GM12875 (cell line): ENCODE measurements around the gene CRYBG2.

Experiments used
- H3K4me3 ChIP-seq: one replicate; pipeline ENCODE4 v1.5.1; 2011; ENCODE audit warnings: low read depth, low read length, control low read depth
- TF ChIP-seq, protein P1 (sequence below): IDR thresholded peaks from 2 replicates; pipeline ENCODE4 v1.5.1; 2011; ENCODE audit warnings: low read depth, mild to moderate bottlenecking, control low read depth, inconsistent platforms, low read length, moderate library complexity, borderline replicate concordance; ENCODE audit not compliant: insufficient read depth

CRYBG2 gene

DNA sequence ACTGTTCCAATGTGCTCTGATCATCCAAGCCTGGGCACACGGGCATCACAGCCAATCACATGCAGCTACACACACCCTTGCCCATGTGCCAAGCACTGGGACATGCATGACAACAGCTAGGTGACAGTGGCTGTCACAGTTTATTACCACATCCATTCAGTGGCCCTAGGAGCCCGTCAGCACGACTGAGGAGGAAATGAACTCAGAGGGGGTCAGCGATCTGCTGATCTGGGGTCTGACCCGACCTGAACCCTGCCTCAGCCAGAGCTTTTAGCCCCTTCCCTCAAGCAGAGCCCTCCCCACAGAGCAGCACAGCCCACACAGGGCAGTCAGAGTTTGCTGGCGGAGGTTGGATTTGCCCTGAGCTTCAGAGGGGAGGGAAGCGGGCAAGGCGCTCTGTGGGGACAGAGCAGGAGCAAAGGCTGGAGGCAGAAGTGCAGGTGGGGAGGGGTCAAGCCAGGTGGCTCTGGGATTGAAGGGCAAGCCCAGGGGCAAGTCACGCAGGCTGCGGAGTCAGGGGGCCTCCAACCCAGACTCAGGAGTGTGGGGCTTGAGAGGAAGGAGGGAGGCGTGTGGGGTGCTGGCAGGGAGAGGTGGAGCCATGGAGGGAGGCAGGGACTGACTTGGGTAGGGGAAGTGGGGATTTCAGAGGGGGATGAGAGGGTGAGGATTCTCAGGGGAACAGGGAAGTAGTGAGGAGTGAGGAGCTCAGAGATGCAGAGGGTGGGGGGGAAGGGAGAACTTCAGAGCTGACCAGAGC is 63.6 kb downstream of the CRYBG2 start:
- TF ChIP-seq, protein P1, sequence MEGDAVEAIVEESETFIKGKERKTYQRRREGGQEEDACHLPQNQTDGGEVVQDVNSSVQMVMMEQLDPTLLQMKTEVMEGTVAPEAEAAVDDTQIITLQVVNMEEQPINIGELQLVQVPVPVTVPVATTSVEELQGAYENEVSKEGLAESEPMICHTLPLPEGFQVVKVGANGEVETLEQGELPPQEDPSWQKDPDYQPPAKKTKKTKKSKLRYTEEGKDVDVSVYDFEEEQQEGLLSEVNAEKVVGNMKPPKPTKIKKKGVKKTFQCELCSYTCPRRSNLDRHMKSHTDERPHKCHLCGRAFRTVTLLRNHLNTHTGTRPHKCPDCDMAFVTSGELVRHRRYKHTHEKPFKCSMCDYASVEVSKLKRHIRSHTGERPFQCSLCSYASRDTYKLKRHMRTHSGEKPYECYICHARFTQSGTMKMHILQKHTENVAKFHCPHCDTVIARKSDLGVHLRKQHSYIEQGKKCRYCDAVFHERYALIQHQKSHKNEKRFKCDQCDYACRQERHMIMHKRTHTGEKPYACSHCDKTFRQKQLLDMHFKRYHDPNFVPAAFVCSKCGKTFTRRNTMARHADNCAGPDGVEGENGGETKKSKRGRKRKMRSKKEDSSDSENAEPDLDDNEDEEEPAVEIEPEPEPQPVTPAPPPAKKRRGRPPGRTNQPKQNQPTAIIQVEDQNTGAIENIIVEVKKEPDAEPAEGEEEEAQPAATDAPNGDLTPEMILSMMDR: no peak

DNA sequence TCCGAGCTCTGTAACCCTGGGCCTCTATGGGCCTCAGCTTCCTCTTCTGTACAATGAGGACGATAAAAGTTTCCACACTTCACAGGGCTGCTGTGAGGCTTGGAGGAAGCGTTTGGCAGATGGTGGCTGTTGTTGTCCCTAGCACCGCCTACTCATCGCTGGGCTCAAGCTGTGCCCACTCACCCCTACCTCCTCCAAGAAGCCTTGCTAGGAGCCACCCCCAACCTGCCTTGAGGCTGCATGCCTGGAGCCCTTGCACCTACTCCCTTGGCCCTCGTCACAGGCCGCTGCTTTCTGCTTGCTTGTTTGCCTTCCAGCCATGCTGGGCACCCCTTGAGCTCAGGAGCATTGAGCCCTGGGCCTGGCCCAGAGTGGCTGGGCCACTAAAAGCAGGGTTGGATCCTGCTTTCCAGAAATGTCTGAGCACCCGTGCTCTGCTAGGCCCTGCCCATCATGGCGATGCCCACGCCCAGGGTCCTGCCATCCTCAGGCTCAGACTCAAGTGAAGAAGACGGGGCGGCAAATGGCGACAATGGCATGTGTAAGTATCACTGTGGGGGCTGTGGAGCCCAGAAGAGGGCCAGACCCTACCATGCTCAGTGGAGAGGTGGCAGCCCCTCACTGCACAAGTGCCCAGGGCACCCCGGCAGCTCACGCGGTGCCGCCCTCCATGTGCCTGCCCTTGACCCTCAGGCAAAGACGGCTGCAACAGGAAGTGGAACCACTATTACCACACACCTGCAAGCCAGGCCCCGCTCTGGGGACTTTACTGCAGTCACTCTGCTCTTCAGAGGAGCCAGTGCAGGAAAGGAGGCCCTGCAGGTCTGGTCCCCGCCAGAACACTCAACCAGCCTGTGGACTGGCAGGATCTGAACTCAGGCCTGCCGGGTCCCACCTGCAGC is 64.5 kb downstream of the CRYBG2 start:
- H3K4me3 ChIP-seq: no peak overlapping the region
- TF ChIP-seq, protein P1: no peak

More for the DNA sequence above, 63.6 kb downstream of the CRYBG2 start:
- no peak overlapping the region for H3K4me3 ChIP-seq

DNA sequence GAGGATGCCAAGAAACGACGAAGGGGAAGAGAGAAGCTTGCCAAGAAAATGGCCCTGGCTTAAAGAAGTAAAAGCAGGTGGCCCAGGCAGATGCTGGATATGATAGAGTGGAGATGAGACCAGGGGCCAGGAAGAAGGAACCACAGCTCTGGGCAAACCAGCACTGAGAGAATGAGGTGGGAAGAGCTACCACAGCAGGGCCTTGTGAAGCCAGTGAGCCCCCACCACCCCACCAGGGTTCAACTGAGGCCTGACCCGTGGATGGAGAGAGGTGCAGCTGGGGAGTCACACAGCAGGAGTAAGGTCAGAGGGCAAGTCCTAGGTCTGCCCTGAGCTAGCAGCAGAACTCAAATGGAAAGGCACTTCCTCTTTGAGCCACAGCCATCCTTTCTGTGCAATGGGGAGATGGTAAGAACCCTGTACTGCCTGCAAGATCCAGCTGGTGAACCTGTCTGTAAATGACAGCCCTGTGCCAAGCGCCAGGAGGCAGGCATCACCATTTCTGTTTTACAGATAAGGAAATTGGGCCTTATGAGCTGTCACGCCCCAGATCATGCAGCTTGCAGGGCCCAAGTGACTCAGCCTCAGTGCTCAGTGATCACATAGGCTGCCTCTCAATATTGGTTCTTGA is 65.5 kb downstream of the CRYBG2 start:
- H3K4me3 ChIP-seq: no peak overlapping the region
- TF ChIP-seq, protein P1: no peak

DNA sequence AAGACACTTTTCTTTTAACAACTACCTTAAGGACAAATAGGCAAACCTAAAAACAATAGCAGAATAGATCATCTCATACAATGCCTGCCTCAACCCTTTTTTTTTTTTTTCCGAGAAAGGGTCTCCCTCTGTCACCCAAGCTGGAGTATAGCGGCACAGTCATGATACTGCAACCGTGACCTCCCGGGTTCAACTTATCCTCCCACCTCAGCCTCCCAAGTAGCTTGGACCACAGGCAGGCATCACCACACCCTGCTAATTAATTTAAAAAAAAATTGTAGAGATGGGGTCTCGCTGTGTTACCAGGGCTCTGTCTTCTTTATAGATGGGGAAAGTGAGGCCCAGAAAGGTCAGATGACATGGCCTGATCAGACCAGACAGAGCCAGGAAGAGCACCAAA is 66.1 kb downstream of the CRYBG2 start:
- no peak overlapping the region for H3K4me3 ChIP-seq
- TF ChIP-seq, protein P1: no peak

DNA sequence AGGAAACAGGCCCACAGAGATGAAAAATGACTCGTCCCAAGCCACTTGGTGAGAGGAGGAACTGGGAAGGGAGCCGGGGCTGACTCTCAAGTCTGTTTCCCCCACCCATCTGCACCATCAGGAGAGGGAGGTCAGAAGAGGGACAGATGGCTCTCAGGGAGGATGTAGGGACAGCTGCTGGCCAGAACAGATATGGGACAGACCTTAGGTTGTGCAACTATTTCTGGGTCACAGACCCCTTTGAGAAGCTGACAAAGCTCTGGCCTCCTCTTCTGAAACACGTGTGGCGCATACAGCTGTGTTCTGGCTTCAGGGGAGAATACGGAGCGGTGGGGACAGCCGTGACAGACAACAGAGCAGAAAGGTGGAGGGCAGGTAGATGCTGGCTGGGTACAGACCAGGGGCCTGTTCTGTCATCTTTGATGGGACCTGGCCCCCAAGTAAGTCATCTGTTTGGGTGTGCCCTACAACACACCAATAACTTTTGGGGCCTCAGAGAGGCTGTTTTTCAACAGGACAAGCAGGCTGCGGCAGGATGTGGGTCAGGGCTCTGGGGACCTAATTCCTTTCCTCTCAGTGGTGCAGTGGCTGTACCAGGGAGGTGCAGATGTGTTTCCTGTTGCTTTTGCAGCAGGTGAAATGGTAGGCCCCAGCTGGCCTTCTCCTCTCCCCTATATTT is 66.8 kb downstream of the CRYBG2 start:
- TF ChIP-seq, protein P1: 0 out of 2 replicates have a peak, but pooled peaks have one; percentile 5
- H3K4me3 ChIP-seq: no peak overlapping the region

DNA sequence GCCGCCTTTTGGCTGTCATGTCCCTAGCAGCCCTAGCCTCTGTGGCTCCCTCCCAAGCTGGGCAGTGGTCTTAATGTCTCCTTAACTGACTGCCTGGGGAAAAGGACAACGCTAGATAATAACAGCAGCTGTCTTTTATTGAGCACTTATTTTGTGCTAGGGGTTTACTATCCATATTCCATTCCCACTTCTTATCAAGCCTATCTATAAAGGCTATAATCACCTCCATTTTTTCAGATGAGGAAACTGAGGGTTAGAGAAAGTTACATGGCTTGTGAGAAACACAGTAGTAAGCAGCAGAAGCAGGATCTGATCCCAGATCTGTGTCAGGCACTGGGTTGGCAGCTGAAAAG is 67.9 kb downstream of the CRYBG2 start:
- no peak overlapping the region for H3K4me3 ChIP-seq
- TF ChIP-seq, protein P1: no peak
